Activated CD4-positive, alpha-beta T cell treated with anti-CD3 and anti-CD28 coated beads, Interleukin-2, amount 50 U/mL, for 48 hours (primary cell): ENCODE data around the gene RABGAP1L.
"Not testable (repeated sequence)": the region's sequence is repeated elsewhere in the genome, so short reads cannot be mapped to it uniquely, and the experiment has no call there.

Experiments
- DNase-seq, 2 experiments: peaks; one replicate each; pipeline ENCODE4 v3.0.0-alpha.2; 2020

The RABGAP1L gene

GRCh38 chr1:174686213-174686612 is 526.9 kb downstream of the RABGAP1L start:
- no peak for DNase-seq

DNA sequence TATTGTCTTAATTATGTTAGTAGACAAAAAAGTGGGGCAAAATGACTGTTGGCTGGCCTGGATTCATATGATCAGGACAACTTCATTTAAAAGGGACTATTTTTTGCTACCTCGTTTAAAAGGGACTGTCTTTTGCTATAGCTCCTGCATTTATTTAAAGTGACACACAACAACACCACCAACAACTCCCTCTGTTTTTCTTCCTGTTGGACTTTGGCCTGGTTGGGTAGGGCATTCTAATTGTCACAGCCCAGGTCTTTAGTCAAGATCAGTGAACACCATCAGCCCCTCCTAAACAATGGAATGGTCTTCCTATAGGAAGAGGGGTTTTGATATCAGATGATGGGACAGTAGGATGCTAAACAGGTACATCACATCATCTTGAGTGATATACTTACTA is 530.2 kb downstream of the RABGAP1L start:
- DNase-seq = no peak

DNA sequence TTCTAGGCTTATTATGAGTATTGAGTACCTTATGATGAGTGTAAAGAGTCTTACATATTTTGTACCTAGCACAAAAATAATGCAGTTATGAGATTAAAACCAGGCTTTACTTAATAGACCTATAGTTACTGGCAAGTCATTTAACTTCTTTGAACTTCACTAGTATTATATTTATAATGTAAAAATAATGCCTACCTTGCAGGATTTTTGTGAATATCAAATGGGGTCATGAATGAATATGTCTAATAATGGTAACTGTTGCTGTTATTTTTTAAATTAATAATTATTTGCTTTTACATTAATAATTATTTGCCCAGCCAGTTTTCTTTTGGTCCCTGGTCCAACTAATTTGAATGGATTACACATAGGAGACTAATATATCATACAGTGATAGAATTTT is 530.9 kb downstream of the RABGAP1L start:
- no peak for DNase-seq

DNA sequence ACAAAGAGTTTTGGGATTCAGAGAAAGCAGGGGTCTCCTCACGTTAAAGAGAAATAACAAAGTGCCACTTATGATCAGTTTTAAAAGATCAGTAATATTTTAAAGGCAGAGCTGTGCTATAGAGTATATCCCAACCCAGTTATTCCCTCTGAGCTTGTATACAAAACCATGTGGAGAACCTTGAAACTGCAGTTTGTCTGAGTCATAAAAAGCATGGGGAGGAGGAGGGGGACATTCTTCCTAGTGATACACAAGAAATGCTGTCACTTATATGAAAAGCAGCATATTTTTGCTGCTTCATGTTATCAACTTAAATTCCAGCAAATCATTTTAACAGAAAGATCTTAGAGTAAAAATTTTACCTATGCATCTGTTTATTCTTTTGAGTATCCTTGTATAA is 533.0 kb downstream of the RABGAP1L start:
- DNase-seq = no peak

DNA sequence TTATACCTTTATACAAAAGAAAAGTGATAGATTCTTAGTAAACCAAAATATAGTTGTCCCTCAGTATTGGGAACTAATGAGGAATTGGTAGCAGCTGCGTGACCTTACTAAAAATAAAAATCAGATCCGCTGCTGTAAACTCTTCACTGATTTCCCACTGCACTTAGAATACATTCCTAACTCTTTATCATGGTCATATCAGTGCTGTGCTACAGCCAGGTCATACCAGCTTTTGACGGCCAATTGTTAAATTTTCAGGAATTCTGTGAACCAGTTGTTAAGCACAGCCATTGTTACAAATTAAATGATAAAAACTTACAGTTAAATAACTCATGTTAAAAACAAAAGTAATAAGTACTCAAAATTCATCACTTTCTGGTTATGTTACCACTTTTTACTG is 533.8 kb downstream of the RABGAP1L start:
- no peak for DNase-seq

DNA sequence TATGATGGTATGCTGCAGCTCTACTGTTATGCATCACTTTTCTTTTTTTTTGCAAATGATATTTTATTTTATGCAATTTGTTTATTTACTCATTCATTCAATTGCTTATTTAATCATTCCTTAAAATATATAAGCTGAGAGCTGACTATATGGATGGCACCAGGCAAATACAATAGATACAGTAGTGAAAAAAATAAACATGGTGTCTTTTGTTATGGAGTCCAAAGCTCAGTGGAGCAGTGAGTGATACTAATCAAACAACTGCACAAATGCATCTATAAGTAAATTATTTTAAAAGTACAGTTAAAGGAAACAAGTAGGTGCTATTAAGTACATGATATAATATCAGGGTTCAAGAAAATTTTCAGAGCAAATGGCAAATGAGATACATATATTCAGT is 534.2 kb downstream of the RABGAP1L start:
- DNase-seq = not testable (repeated sequence)

GRCh38 chr1:174696026-174696821 is 536.9 kb downstream of the RABGAP1L start:
- DNase-seq = no peak

- no peak for DNase-seq
Measured at GRCh38 chr1:174700314-174700713, 541.0 kb downstream of the RABGAP1L start.

DNA sequence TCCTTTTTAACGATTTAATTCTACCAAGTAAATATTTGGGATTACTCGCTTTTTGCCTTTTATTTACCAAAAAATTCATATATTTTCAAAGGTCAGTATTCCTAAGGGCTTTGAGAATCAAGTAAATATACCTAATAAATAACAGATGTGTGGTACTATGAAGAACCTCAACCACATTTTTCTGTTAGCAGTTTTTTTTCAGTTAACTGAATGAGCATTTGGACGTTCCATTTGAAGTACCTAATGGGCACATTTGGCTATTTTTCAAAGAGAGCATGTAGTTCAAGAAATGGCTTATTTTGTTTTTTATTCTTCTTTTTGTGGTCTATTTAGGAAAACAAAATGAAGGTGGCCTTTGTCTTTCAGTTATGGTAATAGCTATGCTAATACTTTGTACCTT is 541.5 kb downstream of the RABGAP1L start:
- no peak for DNase-seq

- no peak for DNase-seq
Measured at GRCh38 chr1:174701565-174701964, 542.2 kb downstream of the RABGAP1L start.

DNA sequence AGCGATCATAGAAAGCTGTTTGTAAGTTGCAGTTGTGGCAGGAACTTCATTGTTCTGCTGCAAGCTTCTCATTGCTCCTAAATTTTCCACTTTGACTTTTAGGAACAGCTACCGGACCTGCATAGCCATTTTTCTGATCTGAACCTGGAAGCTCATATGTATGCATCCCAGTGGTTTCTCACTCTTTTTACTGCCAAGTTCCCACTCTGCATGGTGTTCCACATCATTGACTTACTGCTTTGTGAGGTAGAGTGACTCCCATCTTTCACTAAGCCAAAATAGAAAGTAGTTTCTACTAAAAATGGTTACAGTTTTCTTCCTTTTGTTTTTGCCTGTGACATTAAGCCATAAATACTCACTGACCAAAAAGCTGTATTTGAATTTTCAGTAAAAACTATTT is 542.7 kb downstream of the RABGAP1L start:
- no peak for DNase-seq

DNA sequence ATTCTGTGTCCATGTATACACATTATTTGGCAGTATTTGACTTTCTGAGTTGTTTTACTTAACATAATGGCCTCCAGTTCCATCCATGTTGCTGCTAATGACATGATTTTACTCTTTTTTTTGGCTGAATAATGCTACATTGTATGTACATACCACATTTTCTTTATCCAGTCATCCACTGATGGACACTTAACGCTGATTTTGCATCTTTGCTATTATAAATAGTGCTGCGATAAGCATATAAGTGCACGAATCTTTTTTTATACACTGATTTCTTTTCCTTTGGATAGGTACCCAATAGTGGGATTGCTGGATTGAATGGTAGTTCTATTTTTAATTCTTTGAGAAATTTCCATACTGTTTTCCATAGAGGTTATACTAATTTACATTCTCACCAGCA is 544.0 kb downstream of the RABGAP1L start:
- no peak for DNase-seq

- DNase-seq = no peak
Measured at GRCh38 chr1:174704300-174704699, 545.0 kb downstream of the RABGAP1L start.

DNA sequence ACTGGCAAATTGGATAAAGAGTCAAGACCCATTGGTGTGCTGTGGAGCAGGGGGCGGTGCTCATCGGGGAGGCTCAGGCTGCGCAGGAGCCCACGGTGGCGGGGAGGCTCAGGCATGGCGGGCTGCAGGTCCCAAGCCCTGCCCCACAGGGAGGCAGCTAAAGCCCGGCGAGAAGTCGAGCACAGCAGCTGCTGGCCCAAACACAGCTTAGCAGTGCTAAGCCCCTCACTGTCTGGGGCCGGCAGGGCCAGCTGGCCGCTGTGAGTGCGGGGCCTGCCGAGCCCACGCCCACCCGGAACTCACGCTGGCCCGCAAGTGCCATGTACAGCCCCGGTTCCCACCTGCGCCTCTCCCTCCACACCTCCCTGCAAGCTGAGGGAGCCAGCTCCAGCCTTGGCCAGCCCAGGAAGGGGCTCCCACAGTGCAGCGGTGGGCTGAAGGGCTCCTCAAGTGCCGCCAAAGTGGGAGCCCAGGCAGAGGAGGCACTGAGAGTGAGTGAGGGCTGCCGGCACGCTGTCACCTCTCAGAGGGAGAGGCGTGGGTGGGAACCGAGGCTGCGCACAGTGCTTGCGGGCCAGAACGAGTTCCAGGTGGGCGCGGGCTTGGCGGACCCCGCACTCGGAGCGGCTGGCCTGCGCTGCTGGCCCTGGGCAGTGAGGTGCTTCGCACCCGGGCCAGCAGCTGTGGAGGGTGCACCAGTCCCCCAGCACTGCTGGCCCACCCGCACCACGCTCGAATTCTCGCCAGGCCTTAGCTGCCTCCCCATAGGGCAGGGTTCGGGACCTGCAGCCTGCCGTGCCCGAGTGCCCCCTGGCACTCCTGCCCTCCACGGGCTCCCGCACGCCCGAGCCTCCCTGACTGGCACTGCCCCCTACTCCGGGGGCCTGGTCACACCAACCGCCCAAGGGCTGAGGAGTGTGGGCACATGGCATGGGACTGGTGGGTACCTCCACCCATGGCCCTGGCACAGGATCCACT is 551.8 kb downstream of the RABGAP1L start:
- DNase-seq = no peak

GRCh38 chr1:174711848-174712247 is 552.5 kb downstream of the RABGAP1L start:
- DNase-seq = not testable (repeated sequence)

GRCh38 chr1:174712541-174712940 is 553.2 kb downstream of the RABGAP1L start:
- DNase-seq = no peak

- no peak for DNase-seq
Measured at GRCh38 chr1:174713796-174714195, 554.5 kb downstream of the RABGAP1L start.

GRCh38 chr1:174719194-174719593 is 559.9 kb downstream of the RABGAP1L start:
- no peak for DNase-seq

- DNase-seq = no peak
Measured at GRCh38 chr1:174720618-174721017, 561.3 kb downstream of the RABGAP1L start.

GRCh38 chr1:174721246-174721645 is 561.9 kb downstream of the RABGAP1L start:
- no peak for DNase-seq

- DNase-seq = no peak
Measured at GRCh38 chr1:174723816-174724215, 564.5 kb downstream of the RABGAP1L start.

GRCh38 chr1:174724219-174724618 is 564.9 kb downstream of the RABGAP1L start:
- DNase-seq = no peak

- no peak for DNase-seq
Measured at GRCh38 chr1:174726167-174726879, 567.0 kb downstream of the RABGAP1L start.
